GM15510 (cell line): Measurements from ENCODE around the gene SLC4A1.

Experiments used
- POLR2A ChIP-seq: IDR thresholded peaks from 3 replicates; pipeline ENCODE4 v1.6.1; 2011; ENCODE audit warnings: borderline replicate concordance; ENCODE audit not compliant: insufficient read length; ENCODE audit errors: extremely low read depth

Gene SLC4A1

DNA sequence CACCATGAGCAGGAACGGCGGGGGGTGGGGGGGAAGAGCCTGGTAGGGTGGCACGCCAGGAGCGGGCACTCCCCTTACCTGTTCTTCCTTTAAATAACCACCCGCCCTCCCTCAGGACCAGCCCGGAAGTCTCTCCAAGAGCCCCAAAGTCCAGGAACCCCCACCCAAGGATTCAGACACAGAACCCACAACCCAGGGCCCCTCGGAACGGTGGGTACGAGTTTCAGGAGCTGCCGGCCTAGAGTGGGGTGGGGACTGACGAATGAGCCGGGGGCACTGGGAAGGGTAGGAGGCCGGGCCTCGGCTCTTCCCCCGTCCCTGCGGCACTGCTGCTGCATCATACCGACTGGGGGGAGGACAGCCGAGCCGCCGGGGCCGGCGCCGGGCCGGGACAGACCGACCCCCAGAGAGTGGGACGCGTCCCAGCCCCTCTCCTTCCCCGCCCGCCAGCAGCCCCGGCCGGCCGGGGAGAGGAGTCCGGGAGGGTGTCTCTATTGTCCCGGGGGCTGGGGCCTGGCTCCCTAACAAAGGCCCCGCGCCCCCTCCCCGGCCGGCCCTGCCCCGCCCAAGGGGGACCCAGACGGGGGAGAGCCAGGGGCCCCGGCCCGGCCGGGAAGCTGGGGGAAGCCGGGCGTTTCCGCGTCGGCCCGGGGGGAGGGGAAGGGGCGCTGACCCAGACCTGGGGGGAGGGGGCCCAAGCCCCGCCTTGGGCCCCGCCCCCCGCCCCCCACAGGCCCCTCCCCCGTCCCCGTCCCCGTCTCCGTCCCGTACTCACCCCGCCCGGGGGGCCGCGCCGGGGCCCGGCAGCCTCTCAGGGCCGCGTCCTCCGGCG is 69.0 kb downstream of the SLC4A1 start:
- no peak for TF ChIP-seq POLR2A
